Loucy (cell line): ENCODE results near the gene TRAP1.

Experiments used
- H2AFZ ChIP-seq: fragments of 200-600 bp; sonication (generic); 2 replicates; pipeline ENCODE4 v1.6.0; 2016; ENCODE audit warnings: antibody characterized with exemption, mild to moderate bottlenecking, low read length, moderate library complexity
- H3F3A ChIP-seq: fragments of 200-600 bp; 2 replicates; pipeline ENCODE4 v1.6.0; 2016; ENCODE audit warnings: antibody characterized with exemption, low read depth, mild to moderate bottlenecking
- H3K27me3 ChIP-seq: fragments of 200-600 bp; sonication (generic); 2 replicates; pipeline ENCODE4 v1.6.1; 2014; ENCODE audit warnings: low read length, mild to moderate bottlenecking; ENCODE audit not compliant: insufficient read depth, poor library complexity, severe bottlenecking
- H3K36me3 ChIP-seq: fragments of 200-600 bp; sonication (generic); 2 replicates; pipeline ENCODE4 v1.6.1; 2016; ENCODE audit warnings: low read length; ENCODE audit not compliant: insufficient read depth
- H3K4me1 ChIP-seq: fragments of 200-600 bp; sonication (generic); 2 replicates; pipeline ENCODE4 v1.5.1; 2014; ENCODE audit warnings: low read length, mild to moderate bottlenecking; ENCODE audit not compliant: insufficient read depth, poor library complexity, severe bottlenecking
- H3K4me2 ChIP-seq: fragments of 200-600 bp; sonication (generic); 2 replicates; pipeline ENCODE4 v1.6.0; 2014; ENCODE audit warnings: antibody characterized with exemption, low read length, low read depth, mild to moderate bottlenecking; ENCODE audit not compliant: poor library complexity, severe bottlenecking
- H3K4me3 ChIP-seq: fragments of 200-600 bp; sonication (generic); 2 replicates; pipeline ENCODE4 v1.5.1; 2014; ENCODE audit warnings: low read length, mild to moderate bottlenecking, mixed read lengths; ENCODE audit not compliant: poor library complexity, severe bottlenecking
- H3K79me2 ChIP-seq: fragments of 200-600 bp; sonication (generic); 2 replicates; pipeline ENCODE4 v1.6.1; 2014; ENCODE audit warnings: low read length; ENCODE audit not compliant: insufficient read depth
- H3K9ac ChIP-seq: fragments of 200-600 bp; sonication (generic); 2 replicates; pipeline ENCODE4 v1.6.0; 2014; ENCODE audit warnings: mild to moderate bottlenecking, low read depth, low read length, moderate library complexity; ENCODE audit not compliant: poor library complexity, severe bottlenecking
- H3K9me2 ChIP-seq: fragments of 200-600 bp; sonication (generic); replicated peaks from 2 replicates; pipeline ENCODE4 v1.6.1; 2016; ENCODE audit warnings: low read depth, low read length, mixed read lengths
- H3K9me3 ChIP-seq: fragments of 200-600 bp; sonication (generic); 2 replicates; pipeline ENCODE4 v1.6.1; 2014; ENCODE audit warnings: mild to moderate bottlenecking, antibody characterized with exemption, low read length, low read depth; ENCODE audit not compliant: insufficient read depth
- H4K20me1 ChIP-seq: fragments of 200-600 bp; sonication (generic); 2 replicates; pipeline ENCODE4 v1.6.0; 2014; ENCODE audit warnings: antibody characterized with exemption, low read length, mild to moderate bottlenecking; ENCODE audit not compliant: insufficient read depth, poor library complexity, severe bottlenecking
- EZH2phosphoT487 ChIP-seq: fragments of 200-600 bp; IDR thresholded peaks from 2 replicates; pipeline ENCODE4 v1.6.1; 2018; ENCODE audit warnings: antibody characterized with exemption, mild to moderate bottlenecking, moderate library complexity, borderline replicate concordance
- TF ChIP-seq, protein P1 (sequence below): fragments of 200-600 bp; sonication (generic); conservative IDR thresholded peaks from 2 replicates; pipeline ENCODE4 v1.5.1; 2014; ENCODE audit warnings: mild to moderate bottlenecking, antibody characterized with exemption, low read length

The TRAP1 gene

DNA sequence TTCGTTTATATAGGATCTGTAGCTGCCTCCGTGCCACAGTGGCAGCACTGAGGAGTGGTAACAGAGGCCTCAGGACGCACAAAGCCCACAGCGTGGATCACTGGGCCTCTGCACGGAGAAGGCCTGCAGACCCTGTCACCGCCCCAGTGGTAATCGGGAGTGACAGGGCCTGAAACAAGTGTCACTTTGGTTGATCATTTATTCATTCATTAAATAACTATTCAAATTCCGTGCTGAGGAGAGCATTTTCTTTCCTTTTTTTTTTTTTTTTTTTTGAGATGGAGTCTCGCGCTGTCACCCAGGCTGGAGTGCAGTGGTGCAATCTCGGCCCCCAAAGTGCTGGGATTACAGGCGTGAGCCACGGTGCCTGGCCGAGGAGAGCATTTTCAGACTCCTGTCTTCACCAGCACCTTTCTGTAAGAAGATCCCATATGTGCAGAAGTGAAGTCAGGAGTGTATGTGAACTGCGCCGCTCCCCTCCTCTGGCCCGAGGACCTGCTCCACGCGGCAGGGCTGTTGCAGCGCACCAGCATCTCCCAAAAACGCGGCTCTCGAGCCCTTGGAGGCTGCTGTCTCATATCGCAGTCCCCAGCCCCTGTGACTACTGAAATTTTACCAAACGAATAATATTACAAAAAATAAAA lies 44.9 kb upstream of the TRAP1 start:
- no peaks in the 10 kb centered on the region for H3K27me3 ChIP-seq
- H3F3A ChIP-seq = no peaks in the 10 kb centered on the region
- TF ChIP-seq, protein P1, sequence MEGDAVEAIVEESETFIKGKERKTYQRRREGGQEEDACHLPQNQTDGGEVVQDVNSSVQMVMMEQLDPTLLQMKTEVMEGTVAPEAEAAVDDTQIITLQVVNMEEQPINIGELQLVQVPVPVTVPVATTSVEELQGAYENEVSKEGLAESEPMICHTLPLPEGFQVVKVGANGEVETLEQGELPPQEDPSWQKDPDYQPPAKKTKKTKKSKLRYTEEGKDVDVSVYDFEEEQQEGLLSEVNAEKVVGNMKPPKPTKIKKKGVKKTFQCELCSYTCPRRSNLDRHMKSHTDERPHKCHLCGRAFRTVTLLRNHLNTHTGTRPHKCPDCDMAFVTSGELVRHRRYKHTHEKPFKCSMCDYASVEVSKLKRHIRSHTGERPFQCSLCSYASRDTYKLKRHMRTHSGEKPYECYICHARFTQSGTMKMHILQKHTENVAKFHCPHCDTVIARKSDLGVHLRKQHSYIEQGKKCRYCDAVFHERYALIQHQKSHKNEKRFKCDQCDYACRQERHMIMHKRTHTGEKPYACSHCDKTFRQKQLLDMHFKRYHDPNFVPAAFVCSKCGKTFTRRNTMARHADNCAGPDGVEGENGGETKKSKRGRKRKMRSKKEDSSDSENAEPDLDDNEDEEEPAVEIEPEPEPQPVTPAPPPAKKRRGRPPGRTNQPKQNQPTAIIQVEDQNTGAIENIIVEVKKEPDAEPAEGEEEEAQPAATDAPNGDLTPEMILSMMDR = no peak
- TF ChIP-seq EZH2phosphoT487 = no peak
- no peaks in the 10 kb centered on the region for H3K9me2 ChIP-seq
- H3K4me2 ChIP-seq = no peak overlapping the region
- no peaks in the 10 kb centered on the region for H4K20me1 ChIP-seq
- no peak overlapping the region for H2AFZ ChIP-seq
- H3K9me3 ChIP-seq = no peaks in the 10 kb centered on the region
- H3K36me3 ChIP-seq = peaks cover 28% of the 10 kb centered on the region; the same call in 1 of the 2 replicates
- no peaks in the 10 kb centered on the region for H3K4me1 ChIP-seq
- no peak overlapping the region for H3K4me3 ChIP-seq
- H3K79me2 ChIP-seq = no peaks in the 10 kb centered on the region
- no peak overlapping the region for H3K9ac ChIP-seq

DNA sequence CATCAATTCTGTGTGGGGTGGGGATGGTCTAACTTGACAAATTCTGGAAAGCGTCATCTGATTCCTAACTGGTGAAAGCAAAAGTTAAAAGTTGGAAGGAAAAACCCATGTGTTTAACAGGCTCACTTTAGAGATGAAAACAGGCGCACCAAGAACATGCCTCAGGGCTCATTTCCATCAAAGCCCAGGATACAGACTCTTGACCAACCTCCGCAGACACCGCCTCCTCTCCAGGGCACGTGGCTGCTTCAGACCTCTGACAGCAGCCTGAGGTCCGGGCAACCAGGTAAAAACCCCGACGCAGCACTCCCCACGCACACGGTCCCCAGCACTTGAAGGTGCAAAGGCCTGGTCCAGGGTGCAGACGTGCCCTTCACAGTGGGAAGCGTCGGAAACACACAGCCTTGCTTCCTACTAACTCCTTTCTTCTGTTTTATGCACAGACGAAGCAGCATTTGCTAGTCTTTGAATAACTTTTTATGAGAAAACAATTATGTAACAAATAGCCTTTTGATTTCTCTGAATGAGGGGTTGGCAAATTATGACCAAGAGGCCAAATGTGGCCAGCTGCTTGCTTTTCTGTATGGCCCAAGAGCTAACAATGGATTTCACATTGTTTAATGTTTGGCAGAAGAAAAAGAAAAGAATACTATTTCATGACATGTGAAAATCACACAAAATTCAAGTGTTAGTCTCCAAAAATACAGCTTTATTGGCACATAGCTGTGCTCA lies 44.2 kb upstream of the TRAP1 start:
- no peak overlapping the region for H2AFZ ChIP-seq
- H3K4me1 ChIP-seq = no peaks in the 10 kb centered on the region
- H3K79me2 ChIP-seq = no peaks in the 10 kb centered on the region
- TF ChIP-seq, protein P1 = no peak
- TF ChIP-seq EZH2phosphoT487 = no peak
- peaks cover 28% of the 10 kb centered on the region; the same call in 1 of the 2 replicates for H3K36me3 ChIP-seq
- no peak overlapping the region for H3K4me2 ChIP-seq
- no peaks in the 10 kb centered on the region for H4K20me1 ChIP-seq
- no peaks in the 10 kb centered on the region for H3F3A ChIP-seq
- H3K9me2 ChIP-seq = no peaks in the 10 kb centered on the region
- H3K9me3 ChIP-seq = no peaks in the 10 kb centered on the region
- H3K27me3 ChIP-seq = no peaks in the 10 kb centered on the region
- no peak overlapping the region for H3K9ac ChIP-seq
- H3K4me3 ChIP-seq = no peak overlapping the region

DNA sequence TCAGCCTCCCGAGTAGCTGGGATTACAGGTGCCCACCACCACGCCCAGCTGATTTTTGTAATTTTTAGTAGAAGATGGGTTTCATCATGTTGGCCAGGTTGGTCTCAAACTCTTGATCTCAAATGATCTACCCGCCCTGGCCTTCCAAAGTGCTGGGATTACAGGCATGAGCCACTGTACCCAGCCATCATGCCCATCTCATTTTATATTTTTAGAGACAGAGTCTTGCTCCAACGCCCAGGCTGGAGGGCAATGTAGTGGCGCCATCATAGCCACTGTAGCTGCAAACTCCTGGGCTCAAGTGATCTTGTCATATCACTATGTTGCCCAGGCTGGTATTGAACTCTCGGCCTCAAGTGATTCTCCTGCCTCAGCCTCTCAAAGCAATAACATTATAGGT lies 43.2 kb upstream of the TRAP1 start:
- H3K79me2 ChIP-seq = no peaks in the 10 kb centered on the region
- H3K36me3 ChIP-seq = peaks cover 33% of the 10 kb centered on the region; the same call in 1 of the 2 replicates
- no peaks in the 10 kb centered on the region for H3K27me3 ChIP-seq
- H3K9me3 ChIP-seq = no peaks in the 10 kb centered on the region
- no peaks in the 10 kb centered on the region for H3K4me1 ChIP-seq
- no peaks in the 10 kb centered on the region for H3K9me2 ChIP-seq
- no peaks in the 10 kb centered on the region for H4K20me1 ChIP-seq
- H3K4me3 ChIP-seq = no peak overlapping the region
- no peak overlapping the region for H3K4me2 ChIP-seq
- no peak for TF ChIP-seq EZH2phosphoT487
- TF ChIP-seq, protein P1 = no peak
- no peak overlapping the region for H2AFZ ChIP-seq
- no peak overlapping the region for H3K9ac ChIP-seq
- H3F3A ChIP-seq = no peaks in the 10 kb centered on the region
